ENCODE measurements around the gene BTBD9. TPM values are rescaled to one million over a fixed set of nuclear protein-coding genes. Genes with fewer than 3 reads are reported as not detected.

BTBD9 gene
- total and polyA plus RNA-seq, 2 of the 13 experiments (the other 11 are each of a cell fraction or from before 2014, with no cell fraction given): 1.2 to 3.0 TPM

DNA sequence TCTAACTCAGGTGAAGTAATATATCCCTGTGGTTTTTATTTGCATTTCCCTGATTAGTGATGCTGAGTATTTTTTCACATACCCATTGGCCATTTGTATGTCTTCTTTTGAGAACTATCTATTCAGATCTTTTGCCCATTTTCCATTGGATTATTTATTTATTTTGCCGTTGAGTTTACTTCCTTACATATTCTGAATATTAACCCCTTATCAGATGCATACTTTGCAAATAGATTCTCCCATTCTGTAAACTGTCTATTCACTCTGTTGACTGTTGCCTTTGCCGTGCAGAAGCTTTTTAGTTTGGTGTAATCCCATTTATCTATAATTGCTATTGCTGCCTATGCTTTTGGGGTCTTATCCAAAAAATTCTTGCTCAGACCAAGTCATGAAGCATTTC, 336.9 kb downstream of the BTBD9 start:
- ATAC-seq (no peak), DNase-seq (ENCODE audit: low spot score) (no peak), FAIRE-seq (no peak)
- BruUV-seq (replicated peaks): no TSS peak
- Histone ChIP-seq H3K4me3 (replicated peaks in 1 of 3; ENCODE audit: insufficient read depth in 1 of 3, low read depth in 2 of 3, low read length in 3 of 3) (no peak overlapping the region), H3K36me3 (replicated peaks in 1 of 2; ENCODE audit: control insufficient read depth in 1 of 2, insufficient read depth in 2 of 2, low read length in 2 of 2) (no peaks in the 10 kb centered on the region), H4K20me1 (ENCODE audit: insufficient read depth, low read length) (no peaks in the 10 kb centered on the region), H3K9me3 (ENCODE audit: low read length) (no peaks in the 10 kb centered on the region), H3K9ac (ENCODE audit: insufficient read depth, low read depth, low read length) (no peak overlapping the region), H3K27ac (ENCODE audit: extremely low read length, insufficient read depth, low read length) (no peak overlapping the region), H2AFZ (ENCODE audit: low read length) (no peak overlapping the region), H3K4me2 (ENCODE audit: low read depth, low read length) (no peak overlapping the region), H3K27me3 (ENCODE audit: control insufficient read depth in 1 of 2, insufficient read depth in 2 of 2, low read length in 2 of 2) (no peaks in the 10 kb centered on the region), H3K79me2 (ENCODE audit: insufficient read depth, low read length) (no peaks in the 10 kb centered on the region), H3K4me1 (ENCODE audit: insufficient read depth, low read length) (no peaks in the 10 kb centered on the region)
- CTCF ChIA-PET (ENCODE audit: low intra/inter-chr PET ratio, low total read pairs): no interaction called here
- TF ChIP-seq ZNF670 (CRISPR knock-in tag; IDR thresholded peaks at IDR 0.05; ENCODE audit: borderline replicate concordance): no peak
- TF ChIP-seq, protein P1, sequence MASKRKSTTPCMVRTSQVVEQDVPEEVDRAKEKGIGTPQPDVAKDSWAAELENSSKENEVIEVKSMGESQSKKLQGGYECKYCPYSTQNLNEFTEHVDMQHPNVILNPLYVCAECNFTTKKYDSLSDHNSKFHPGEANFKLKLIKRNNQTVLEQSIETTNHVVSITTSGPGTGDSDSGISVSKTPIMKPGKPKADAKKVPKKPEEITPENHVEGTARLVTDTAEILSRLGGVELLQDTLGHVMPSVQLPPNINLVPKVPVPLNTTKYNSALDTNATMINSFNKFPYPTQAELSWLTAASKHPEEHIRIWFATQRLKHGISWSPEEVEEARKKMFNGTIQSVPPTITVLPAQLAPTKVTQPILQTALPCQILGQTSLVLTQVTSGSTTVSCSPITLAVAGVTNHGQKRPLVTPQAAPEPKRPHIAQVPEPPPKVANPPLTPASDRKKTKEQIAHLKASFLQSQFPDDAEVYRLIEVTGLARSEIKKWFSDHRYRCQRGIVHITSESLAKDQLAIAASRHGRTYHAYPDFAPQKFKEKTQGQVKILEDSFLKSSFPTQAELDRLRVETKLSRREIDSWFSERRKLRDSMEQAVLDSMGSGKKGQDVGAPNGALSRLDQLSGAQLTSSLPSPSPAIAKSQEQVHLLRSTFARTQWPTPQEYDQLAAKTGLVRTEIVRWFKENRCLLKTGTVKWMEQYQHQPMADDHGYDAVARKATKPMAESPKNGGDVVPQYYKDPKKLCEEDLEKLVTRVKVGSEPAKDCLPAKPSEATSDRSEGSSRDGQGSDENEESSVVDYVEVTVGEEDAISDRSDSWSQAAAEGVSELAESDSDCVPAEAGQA (IDR thresholded peaks at IDR 0.05; ENCODE audit: low read depth): no peak
- TF ChIP-seq, protein P1 (CRISPR knock-in tag; IDR thresholded peaks at IDR 0.05; ENCODE audit: borderline replicate concordance): no peak
- POLR2A ChIA-PET: no interaction called here
- 36% methylated on average over 2 of the region's 2 CpGs for WGBS (ENCODE audit: low lambda C conversion rate)
- intact Hi-C loops (cut with micrococcal nuclease; ENCODE audit: unreplicated experiment) (no loop called here), in situ Hi-C loops (cut with HindIII; ENCODE audit: extremely low pct_ligation_motif_present, low pct_unique_long_range_greater_than_20kb) (no loop called here)
